GM12891 (cell line): ENCODE results near the gene TSSK6.
A peak's percentile ranks its signal among the peaks of the same experiment; 100 is the strongest.

Experiments used
- DNase-seq: peaks from one replicate; pipeline ENCODE4 v3.0.0; 2011; ENCODE audit warnings: low spot score; ENCODE audit not compliant: insufficient read length
- FAIRE-seq: peaks from 2 replicates; lab custom pipeline; 2011; peaks lifted over from hg19 to GRCh38; lab: Jason Lieb, UNC
- PAX5 ChIP-seq: IDR thresholded peaks from 2 replicates; pipeline ENCODE4 v1.6.1; 2011; ENCODE audit warnings: low read length, moderate library complexity, mild to moderate bottlenecking; ENCODE audit not compliant: insufficient read depth, severe bottlenecking
- POLR2A ChIP-seq: IDR thresholded peaks from 2 replicates; pipeline ENCODE4 v1.6.1; 2011; ENCODE audit warnings: low read depth, low read length, control low read depth
- POLR2AphosphoS5 ChIP-seq: IDR thresholded peaks from 2 replicates; pipeline ENCODE4 v1.6.1; 2011; ENCODE audit warnings: low read depth, low read length, control low read depth
- POU2F2 ChIP-seq: IDR thresholded peaks from 2 replicates; pipeline ENCODE4 v1.6.1; 2011; ENCODE audit warnings: low read depth, mild to moderate bottlenecking, control low read depth, low read length, moderate library complexity
- SPI1 ChIP-seq: IDR thresholded peaks from 2 replicates; pipeline ENCODE4 v1.6.1; 2011; ENCODE audit warnings: low read depth, low read length, control low read depth
- TAF1 ChIP-seq: IDR thresholded peaks from 2 replicates; pipeline ENCODE4 v1.6.1; 2011; ENCODE audit warnings: low read depth, low read length, control low read depth

Gene TSSK6

DNA sequence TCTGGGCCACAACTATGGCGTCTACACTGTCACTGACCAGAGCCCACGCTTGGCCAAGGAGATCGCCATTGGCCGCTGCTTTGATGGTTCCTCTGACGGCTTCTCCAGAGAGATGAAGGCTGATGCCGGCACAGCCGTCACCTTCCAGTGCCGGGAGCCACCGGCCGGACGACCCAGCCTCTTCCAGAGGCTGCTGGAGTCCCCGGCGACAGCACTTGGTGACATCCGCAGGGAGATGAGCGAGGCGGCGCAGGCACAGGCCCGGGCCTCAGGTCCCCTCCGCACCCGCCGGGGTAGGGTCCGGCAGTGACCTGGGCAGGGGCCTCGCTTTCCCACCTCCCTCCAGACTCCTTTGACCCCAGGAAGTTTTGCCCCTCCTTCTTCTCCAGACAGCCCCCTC, 30.4 kb upstream of the TSSK6 start:
- TF ChIP-seq TAF1 (no peak), POU2F2 (no peak), SPI1 (no peak), POLR2A (no peak), PAX5 (no peak), POLR2AphosphoS5 (no peak)
- no peak for FAIRE-seq
- no peak for DNase-seq

DNA sequence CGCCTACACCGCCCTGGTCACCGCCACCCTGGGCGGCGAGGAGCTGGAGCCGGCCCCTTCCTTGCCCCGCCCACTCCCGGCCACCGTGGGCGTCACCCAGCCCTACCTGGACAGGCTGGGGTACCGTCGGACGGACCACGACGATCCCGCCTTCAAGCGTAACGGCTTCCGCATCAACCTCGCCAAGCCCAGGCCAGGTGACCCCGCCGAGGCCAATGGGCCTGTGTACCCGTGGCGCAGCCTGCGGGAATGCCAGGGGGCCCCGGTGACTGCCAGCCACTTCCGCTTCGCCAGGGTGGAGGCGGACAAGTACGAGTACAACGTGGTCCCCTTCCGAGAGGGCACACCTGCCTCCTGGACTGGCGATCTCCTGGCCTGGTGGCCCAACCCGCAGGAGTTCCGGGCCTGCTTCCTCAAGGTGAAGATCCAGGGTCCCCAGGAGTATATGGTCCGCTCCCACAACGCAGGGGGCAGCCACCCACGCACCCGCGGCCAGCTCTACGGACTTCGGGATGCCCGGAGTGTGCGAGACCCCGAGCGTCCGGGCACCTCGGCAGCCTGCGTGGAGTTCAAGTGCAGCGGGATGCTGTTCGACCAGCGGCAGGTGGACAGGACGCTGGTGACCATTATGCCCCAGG, 29.7 kb upstream of the TSSK6 start:
- no peak for DNase-seq
- TF ChIP-seq POLR2AphosphoS5 (no peak), POU2F2 (no peak), POLR2A (no peak), TAF1 (no peak), PAX5 (no peak), SPI1 (no peak)
- no peak for FAIRE-seq

DNA sequence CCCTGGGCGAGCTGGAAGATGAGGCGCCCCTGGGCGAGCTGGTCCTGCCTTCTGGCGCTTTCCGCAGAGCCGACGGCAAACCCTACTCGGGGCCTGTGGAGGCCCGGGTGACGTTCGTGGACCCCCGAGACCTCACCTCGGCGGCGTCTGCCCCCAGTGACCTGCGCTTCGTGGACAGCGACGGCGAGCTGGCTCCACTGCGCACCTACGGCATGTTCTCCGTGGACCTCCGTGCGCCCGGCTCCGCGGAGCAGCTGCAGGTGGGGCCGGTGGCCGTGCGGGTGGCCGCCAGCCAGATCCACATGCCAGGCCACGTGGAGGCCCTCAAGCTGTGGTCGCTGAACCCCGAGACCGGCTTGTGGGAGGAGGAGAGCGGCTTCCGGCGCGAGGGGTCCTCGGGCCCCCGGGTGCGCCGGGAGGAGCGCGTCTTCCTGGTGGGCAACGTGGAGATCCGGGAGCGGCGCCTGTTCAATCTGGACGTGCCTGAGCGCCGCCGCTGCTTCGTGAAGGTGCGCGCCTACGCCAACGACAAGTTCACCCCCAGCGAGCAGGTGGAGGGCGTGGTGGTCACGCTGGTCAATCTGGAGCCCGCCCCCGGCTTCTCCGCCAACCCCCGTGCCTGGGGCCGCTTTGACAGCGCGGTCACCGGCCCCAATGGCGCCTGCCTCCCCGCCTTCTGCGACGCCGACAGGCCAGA, 29.1 kb upstream of the TSSK6 start:
- no peak for FAIRE-seq
- DNase-seq = no peak
- no peak for TF ChIP-seq POLR2A
- no peak for TF ChIP-seq POU2F2
- no peak for TF ChIP-seq POLR2AphosphoS5
- no peak for TF ChIP-seq SPI1
- no peak for TF ChIP-seq PAX5
- no peak for TF ChIP-seq TAF1

DNA sequence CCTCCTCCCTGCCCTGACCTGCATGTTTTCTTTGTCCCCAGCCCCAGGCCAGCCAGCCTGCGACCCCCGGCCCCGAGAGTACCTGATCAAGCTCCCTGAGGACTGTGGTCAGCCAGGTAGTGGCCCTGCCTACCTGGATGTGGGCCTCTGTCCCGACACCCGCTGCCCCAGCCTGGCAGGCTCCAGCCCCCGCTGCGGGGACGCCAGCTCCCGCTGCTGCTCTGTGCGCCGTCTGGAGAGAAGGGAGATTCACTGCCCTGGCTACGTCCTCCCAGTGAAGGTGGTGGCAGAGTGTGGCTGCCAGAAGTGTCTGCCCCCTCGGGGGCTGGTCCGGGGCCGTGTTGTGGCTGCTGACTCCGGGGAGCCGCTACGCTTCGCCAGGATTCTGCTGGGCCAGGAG, 28.3 kb upstream of the TSSK6 start:
- DNase-seq = no peak
- no peak for FAIRE-seq
- TF ChIP-seq TAF1 (no peak), POU2F2 (no peak), SPI1 (no peak), POLR2AphosphoS5 (no peak), PAX5 (no peak), POLR2A (no peak)

DNA sequence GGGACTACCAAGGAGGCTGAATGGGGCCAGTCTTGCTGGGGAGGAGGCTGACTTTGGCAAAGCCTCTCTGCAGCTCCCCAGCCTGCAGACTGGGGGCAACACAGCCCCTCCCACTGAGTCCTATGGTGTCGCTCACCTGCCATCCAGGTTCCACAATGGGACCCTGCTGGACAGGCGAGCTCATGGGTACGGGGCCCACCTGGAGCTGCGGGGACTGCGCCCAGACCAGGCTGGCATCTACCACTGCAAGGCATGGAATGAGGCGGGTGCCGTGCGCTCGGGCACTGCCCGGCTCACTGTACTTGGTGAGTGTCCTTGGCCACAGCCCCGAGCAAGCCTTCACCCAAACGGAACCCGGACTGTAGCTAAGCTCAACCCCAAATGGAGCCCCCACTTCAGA, 27.8 kb upstream of the TSSK6 start:
- TF ChIP-seq PAX5 (no peak), POLR2AphosphoS5 (no peak), POLR2A (no peak), SPI1 (no peak), POU2F2 (no peak), TAF1 (no peak)
- FAIRE-seq (no peak), DNase-seq (no peak)

DNA sequence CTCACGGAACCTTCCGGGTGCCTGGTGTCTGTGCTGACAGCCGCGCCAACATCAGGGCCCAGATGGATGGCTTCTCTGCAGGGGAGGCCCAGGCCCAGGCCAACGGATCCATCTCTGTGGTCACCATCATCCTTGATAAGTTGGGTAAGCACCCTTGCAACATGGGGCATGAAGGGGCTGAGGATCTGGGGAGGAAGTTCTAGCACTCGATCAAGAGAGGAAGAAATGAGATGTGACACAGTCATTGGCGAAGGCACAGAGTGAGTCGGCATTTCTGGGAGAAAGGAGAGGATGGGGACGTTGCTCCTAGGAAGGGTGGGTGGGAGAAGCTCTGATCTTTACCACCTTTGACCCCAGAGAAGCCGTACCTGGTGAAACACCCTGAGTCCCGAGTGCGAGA, 27.2 kb upstream of the TSSK6 start:
- FAIRE-seq (no peak), DNase-seq (no peak)
- TF ChIP-seq POU2F2 = no peak
- no peak for TF ChIP-seq TAF1
- no peak for TF ChIP-seq POLR2AphosphoS5
- no peak for TF ChIP-seq SPI1
- no peak for TF ChIP-seq POLR2A
- TF ChIP-seq PAX5 = no peak

DNA sequence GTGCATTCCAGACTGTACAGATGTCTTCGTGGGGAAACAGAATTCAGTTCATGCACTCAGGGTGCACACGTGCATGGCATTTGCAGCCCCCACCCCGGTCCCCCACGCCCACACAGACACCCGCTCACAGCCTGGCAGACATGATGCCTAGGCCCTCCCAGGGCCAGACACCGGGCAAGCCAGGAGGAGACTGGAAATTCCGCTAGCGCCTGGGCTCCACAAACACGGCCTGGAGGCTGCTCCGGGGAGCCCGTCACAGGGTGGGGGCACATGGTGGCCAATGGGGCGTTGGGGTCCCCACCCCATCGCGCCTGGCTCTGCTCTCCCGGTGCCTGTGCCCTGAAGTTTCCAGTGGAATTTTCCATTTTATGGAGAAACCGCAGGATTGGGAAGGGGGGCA, 26.3 kb upstream of the TSSK6 start:
- TF ChIP-seq POLR2AphosphoS5 = no peak
- TF ChIP-seq TAF1 = no peak
- no peak for TF ChIP-seq POLR2A
- no peak for TF ChIP-seq PAX5
- TF ChIP-seq SPI1 = no peak
- no peak for TF ChIP-seq POU2F2
- DNase-seq = no peak
- FAIRE-seq = no peak

DNA sequence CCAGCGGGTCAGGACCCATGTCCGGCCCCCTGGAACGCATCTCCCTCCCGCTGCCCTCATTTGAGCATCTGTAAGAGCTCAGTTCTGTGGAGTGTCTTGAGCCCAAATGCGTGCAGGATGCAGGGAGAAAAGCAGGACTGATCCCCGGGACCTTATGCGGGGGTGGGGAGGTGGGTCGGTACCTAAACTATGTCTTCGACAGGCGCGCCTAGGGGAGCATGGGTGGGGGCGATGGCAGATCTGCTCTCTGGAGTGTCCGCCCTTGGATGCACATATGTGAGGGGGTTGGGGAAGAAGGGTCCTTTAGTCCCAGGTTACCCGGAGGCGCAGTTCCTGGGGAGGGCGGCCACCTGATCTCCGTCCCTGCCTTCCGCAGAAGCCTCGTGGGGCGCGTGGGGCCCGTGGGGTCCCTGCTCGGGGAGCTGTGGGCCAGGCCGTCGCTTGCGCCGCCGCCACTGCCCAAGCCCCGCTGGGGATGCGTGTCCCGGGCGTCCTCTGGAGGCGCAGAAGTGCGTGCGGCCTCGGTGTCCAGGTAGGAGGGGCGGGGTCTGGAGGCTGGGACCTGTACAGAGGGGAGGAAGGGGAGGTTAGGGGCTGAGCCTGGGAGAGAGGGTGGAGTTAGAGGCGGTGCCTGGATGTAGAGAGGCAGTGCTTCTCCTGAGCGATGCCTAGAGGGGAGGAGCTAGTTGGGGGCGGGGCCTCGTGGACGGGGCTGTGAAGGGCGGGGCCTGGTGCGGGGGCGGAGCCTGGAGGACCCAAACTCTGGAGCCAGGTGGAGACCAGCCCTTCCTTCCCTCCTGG, 25.6 kb upstream of the TSSK6 start:
- peak; percentile 69 for DNase-seq
- TF ChIP-seq PAX5 (no peak), POLR2AphosphoS5 (no peak), POLR2A (no peak), POU2F2 (no peak), SPI1 (no peak), TAF1 (no peak)
- FAIRE-seq = no peak

DNA sequence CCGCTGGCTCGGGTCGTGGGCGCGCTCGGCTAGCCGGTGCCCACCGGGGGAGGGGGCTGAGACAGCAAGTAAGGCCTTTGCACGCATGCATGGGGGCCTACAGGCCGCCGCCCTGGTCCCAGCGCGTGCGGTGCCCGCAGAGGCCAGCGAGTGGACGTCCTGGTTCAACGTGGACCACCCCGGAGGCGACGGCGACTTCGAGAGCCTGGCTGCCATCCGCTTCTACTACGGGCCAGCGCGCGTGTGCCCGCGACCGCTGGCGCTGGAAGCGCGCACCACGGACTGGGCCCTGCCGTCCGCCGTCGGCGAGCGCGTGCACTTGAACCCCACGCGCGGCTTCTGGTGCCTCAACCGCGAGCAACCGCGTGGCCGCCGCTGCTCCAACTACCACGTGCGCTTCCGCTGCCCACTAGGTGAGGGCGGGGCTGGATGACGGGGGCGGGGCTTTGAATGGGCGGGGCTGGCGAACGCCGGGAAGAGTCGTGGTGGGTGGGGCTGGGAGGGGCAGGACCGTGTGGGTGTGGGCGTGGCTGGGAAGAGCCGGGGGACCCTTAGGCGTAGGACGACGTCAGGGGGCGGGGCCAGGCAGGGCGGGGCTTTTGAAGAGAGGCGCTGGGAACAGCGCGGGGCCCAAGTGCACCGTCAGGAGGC, 24.8 kb upstream of the TSSK6 start:
- DNase-seq = no peak
- TF ChIP-seq POLR2A (no peak), PAX5 (no peak), POU2F2 (no peak), TAF1 (no peak), SPI1 (no peak), POLR2AphosphoS5 (no peak)

More for the DNA sequence above, 24.8 kb upstream of the TSSK6 start:
- no peak for FAIRE-seq
